Type B pancreatic cell (in vitro differentiated cells): Measurements from ENCODE around the gene SLC25A25. TPM values are rescaled to one million over a fixed set of nuclear protein-coding genes. Genes with fewer than 3 reads are reported as not detected.

ENCODE experiments used
- DNase-seq: peaks from one replicate; pipeline ENCODE4 v3.0.0; 2021; ENCODE audit warnings: mixed read lengths; ENCODE audit not compliant: unreplicated experiment; ENCODE audit errors: extremely low spot score
- H3K27ac Mint-ChIP-seq: 2 replicates; pipeline ENCODE4 v1.8.0; 2021; ENCODE audit warnings: mild to moderate bottlenecking, mixed read lengths
- H3K27me3 Mint-ChIP-seq: 2 replicates; pipeline ENCODE4 v1.8.0; 2021; ENCODE audit warnings: mixed read lengths
- H3K36me3 Mint-ChIP-seq: 2 replicates; pipeline ENCODE4 v1.8.0; 2021; ENCODE audit warnings: mixed read lengths
- H3K4me1 Mint-ChIP-seq: one replicate; pipeline ENCODE4 v1.8.0; 2021; ENCODE audit warnings: mixed read lengths; ENCODE audit not compliant: unreplicated experiment
- H3K4me3 Mint-ChIP-seq: 2 replicates; pipeline ENCODE4 v1.8.0; 2021; ENCODE audit warnings: mild to moderate bottlenecking, mixed read lengths
- H3K9me3 Mint-ChIP-seq: 2 replicates; pipeline ENCODE4 v1.8.0; 2021; ENCODE audit warnings: mixed read lengths
- total RNA-seq: library from RNA; stranded (reverse); gene quantifications from 2 replicates; pipeline ENCODE4 v1.2.1, GENCODE V29; 2021; ENCODE audit warnings: low replicate concordance
- TF ChIP-seq, protein P1 (sequence below): fragments of 200-600 bp; sonication (generic); conservative IDR thresholded peaks from 2 replicates; pipeline ENCODE4 v1.5.0; 2021; ENCODE audit warnings: antibody characterized with exemption, mild to moderate bottlenecking

The SLC25A25 gene
- total RNA-seq, 1 donor from 2014 or later: 19.1 TPM

GRCh38 chr9:128105538-128106175, 37.6 kb downstream of the SLC25A25 start:
- H3K27ac Mint-ChIP-seq: no peak overlapping the region
- peaks cover 23% of the 10 kb centered on the region for H3K36me3 Mint-ChIP-seq
- no peak for DNase-seq
- no peaks in the 10 kb centered on the region for H3K27me3 Mint-ChIP-seq
- H3K4me1 Mint-ChIP-seq: peaks cover 13% of the 10 kb centered on the region
- TF ChIP-seq, protein P1, sequence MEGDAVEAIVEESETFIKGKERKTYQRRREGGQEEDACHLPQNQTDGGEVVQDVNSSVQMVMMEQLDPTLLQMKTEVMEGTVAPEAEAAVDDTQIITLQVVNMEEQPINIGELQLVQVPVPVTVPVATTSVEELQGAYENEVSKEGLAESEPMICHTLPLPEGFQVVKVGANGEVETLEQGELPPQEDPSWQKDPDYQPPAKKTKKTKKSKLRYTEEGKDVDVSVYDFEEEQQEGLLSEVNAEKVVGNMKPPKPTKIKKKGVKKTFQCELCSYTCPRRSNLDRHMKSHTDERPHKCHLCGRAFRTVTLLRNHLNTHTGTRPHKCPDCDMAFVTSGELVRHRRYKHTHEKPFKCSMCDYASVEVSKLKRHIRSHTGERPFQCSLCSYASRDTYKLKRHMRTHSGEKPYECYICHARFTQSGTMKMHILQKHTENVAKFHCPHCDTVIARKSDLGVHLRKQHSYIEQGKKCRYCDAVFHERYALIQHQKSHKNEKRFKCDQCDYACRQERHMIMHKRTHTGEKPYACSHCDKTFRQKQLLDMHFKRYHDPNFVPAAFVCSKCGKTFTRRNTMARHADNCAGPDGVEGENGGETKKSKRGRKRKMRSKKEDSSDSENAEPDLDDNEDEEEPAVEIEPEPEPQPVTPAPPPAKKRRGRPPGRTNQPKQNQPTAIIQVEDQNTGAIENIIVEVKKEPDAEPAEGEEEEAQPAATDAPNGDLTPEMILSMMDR: no peak
- no peaks in the 10 kb centered on the region for H3K9me3 Mint-ChIP-seq
- no peak overlapping the region for H3K4me3 Mint-ChIP-seq

DNA sequence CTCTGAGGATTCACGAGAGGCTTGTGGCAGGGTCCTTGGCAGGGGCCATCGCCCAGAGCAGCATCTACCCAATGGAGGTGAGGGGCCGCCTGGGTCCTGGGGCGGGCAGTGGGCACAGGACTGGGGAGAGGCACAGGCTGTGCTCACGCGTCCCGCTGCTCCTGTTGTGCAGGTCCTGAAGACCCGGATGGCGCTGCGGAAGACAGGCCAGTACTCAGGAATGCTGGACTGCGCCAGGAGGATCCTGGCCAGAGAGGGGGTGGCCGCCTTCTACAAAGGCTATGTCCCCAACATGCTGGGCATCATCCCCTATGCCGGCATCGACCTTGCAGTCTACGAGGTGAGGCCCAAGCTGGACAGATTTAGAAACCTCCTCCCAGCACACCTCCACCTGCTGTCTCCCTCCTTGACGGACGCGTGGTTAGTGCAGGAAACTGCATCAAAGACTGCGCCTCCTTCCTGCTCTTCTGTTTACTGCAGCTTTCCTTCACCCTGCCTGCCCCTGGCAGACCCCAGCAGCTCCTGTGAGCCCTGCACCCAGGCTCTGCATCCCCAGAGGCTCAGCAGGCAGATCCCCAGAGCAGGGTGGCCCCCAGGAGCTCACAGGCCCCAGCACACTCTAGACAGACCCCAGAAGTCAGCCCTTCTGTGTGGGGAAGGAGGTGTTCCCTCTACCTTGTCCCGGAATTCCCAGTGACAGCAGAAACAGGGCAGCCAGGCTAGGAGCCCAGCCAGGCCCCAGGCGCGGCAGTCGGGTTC, 38.3 kb downstream of the SLC25A25 start:
- H3K4me3 Mint-ChIP-seq: no peak overlapping the region
- TF ChIP-seq, protein P1: no peak
- H3K36me3 Mint-ChIP-seq: peaks cover 18% of the 10 kb centered on the region
- peak overlapping the region; percentile 67 for H3K27ac Mint-ChIP-seq
- H3K4me1 Mint-ChIP-seq: peaks cover 7% of the 10 kb centered on the region
- H3K9me3 Mint-ChIP-seq: no peaks in the 10 kb centered on the region
- no peak for DNase-seq
- H3K27me3 Mint-ChIP-seq: no peaks in the 10 kb centered on the region

GRCh38 chr9:128106940-128107467, 39.0 kb downstream of the SLC25A25 start:
- Mint-ChIP-seq H3K9me3 (no peaks in the 10 kb centered on the region), H3K36me3 (peaks cover 15% of the 10 kb centered on the region), H3K27me3 (no peaks in the 10 kb centered on the region), H3K4me3 (no peak overlapping the region), H3K4me1 (peaks cover 7% of the 10 kb centered on the region), H3K27ac (peak overlapping the region; percentile 51)
- no peak for DNase-seq
- TF ChIP-seq, protein P1: no peak

GRCh38 chr9:128107468-128108268, 39.6 kb downstream of the SLC25A25 start:
- H3K9me3 Mint-ChIP-seq: no peaks in the 10 kb centered on the region
- H3K27me3 Mint-ChIP-seq: no peaks in the 10 kb centered on the region

More at GRCh38 chr9:128107468-128108268, 39.6 kb downstream of the SLC25A25 start:
- Mint-ChIP-seq H3K4me1 (peaks cover 7% of the 10 kb centered on the region), H3K36me3 (peaks cover 12% of the 10 kb centered on the region), H3K27ac (peak overlapping the region; percentile 54), H3K4me3 (no peak overlapping the region)
- TF ChIP-seq, protein P1: no peak
- DNase-seq: no peak
